Neural progenitor cell (in vitro differentiated cells): ENCODE data around the gene SYTL2.

Source experiments
- EZH2 ChIP-seq: fragments of 200-600 bp; sonication (generic); IDR thresholded peaks from 2 replicates; pipeline ENCODE4 v1.6.1; 2017; ENCODE audit warnings: antibody characterized with exemption, mild to moderate bottlenecking, moderate library complexity
- EZH2phosphoT487 ChIP-seq: fragments of 200-600 bp; sonication (generic); IDR thresholded peaks from 2 replicates; pipeline ENCODE4 v1.6.1; 2017; ENCODE audit warnings: antibody characterized with exemption
- TF ChIP-seq, protein P1 (sequence below): fragments of 200-600 bp; sonication (generic); IDR thresholded peaks from 2 replicates; pipeline ENCODE4 v1.5.1; 2017; ENCODE audit warnings: antibody characterized with exemption, mild to moderate bottlenecking

GRCh38 chr11:85735876-85736460, 75.0 kb downstream of the SYTL2 start:
- TF ChIP-seq, protein P1, sequence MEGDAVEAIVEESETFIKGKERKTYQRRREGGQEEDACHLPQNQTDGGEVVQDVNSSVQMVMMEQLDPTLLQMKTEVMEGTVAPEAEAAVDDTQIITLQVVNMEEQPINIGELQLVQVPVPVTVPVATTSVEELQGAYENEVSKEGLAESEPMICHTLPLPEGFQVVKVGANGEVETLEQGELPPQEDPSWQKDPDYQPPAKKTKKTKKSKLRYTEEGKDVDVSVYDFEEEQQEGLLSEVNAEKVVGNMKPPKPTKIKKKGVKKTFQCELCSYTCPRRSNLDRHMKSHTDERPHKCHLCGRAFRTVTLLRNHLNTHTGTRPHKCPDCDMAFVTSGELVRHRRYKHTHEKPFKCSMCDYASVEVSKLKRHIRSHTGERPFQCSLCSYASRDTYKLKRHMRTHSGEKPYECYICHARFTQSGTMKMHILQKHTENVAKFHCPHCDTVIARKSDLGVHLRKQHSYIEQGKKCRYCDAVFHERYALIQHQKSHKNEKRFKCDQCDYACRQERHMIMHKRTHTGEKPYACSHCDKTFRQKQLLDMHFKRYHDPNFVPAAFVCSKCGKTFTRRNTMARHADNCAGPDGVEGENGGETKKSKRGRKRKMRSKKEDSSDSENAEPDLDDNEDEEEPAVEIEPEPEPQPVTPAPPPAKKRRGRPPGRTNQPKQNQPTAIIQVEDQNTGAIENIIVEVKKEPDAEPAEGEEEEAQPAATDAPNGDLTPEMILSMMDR: no peak
- no peak for TF ChIP-seq EZH2
- no peak for TF ChIP-seq EZH2phosphoT487
